Activated naive CD8-positive, alpha-beta T cell treated with anti-CD3 and anti-CD28 coated beads, Interleukin-2, amount 10 ng/mL, durations not matched to agents 7 days and 5 days (primary cell): ENCODE data around the gene TUBB2B. TPM values are rescaled to one million over a fixed set of nuclear protein-coding genes. Genes with fewer than 3 reads are reported as not detected.
"Not testable (repeated sequence)": the region's sequence is repeated elsewhere in the genome, so short reads cannot be mapped to it uniquely, and the experiment has no call there.

Experiments
- ATAC-seq: fragments of 150-1000 bp; cut with Tn5 transposase; one replicate; pipeline ENCODE4 v1.10.0; 2021; ENCODE audit warnings: low read depth, moderate library complexity
- POLR2A ChIA-PET: fragments of 350-600 bp; sonication (Branson Sonifier 250); formaldehyde crosslinking; loops from one replicate; lab custom pipeline; 2021; ENCODE audit warnings: antibody characterized with exemption; lab: Charles Lee
- DNase-seq: peaks from one replicate; pipeline ENCODE4 v3.0.0; 2021
- H3K27ac Mint-ChIP-seq: one replicate; pipeline ENCODE4 v1.8.0; 2022; ENCODE audit warnings: mild to moderate bottlenecking, mixed read lengths
- H3K27me3 Mint-ChIP-seq: one replicate; pipeline ENCODE4 v1.8.0; 2022; ENCODE audit warnings: mild to moderate bottlenecking, moderate library complexity, mixed read lengths
- H3K36me3 Mint-ChIP-seq: one replicate; pipeline ENCODE4 v1.8.0; 2021; ENCODE audit warnings: mild to moderate bottlenecking, mixed read lengths
- H3K4me1 Mint-ChIP-seq: one replicate; pipeline ENCODE4 v1.8.0; 2021; ENCODE audit warnings: mixed read lengths
- H3K4me3 Mint-ChIP-seq: one replicate; pipeline ENCODE4 v1.8.0; 2022; ENCODE audit warnings: mild to moderate bottlenecking, moderate library complexity, mixed read lengths
- H3K9me3 Mint-ChIP-seq: one replicate; pipeline ENCODE4 v1.8.0; 2021; ENCODE audit warnings: mixed read lengths
- total RNA-seq, 2 experiments: library from RNA; stranded (reverse); gene quantifications; one replicate each; pipeline ENCODE4 v1.2.3, GENCODE V29; 2021

Gene TUBB2B
- total RNA-seq, 2 experiments from 2014 or later = not detected

DNA sequence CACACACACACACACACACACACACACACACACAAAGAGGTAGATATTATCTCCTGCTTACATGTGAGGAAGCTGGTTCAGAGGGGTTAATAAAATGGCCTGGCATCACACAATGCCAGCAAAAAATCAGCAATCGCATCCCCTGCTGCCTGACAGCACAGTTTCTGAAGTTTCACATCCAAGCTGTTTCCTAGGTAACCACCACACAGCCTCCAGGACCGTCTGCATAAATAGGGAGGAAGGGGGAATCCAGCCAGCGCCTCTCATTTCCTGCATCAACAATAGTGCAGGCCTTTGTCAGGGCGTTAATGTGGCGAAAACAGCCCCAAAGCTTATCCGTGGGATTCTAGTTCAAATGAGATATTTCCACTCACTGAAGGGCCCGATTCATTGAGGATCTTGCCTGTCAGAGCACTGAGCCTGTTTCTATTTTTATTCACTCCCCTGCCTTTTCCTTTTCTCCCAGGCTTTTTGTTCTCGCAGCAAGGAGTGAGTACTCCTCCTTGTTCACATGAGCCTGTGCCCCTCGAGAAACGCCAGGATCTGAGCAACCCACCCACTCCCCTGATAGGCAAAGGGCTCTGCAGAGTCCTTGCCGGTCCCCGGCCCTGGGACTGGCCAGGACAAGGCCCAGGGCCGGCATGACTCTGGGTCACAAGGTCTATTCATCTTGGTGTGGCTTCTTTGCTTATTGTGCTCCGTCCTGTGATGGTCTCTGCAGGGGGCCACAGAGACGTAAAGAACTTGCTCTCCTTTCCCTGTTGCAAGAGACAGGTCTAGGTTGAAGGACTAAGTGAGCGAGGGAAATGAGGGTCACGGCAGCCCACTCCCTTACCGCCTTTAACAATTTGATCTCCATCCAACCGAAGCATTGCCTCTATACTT is 32.7 kb downstream of the TUBB2B start:
- peaks cover 5% of the 10 kb centered on the region for H3K27me3 Mint-ChIP-seq
- DNase-seq (no peak), ATAC-seq (no peak)
- H3K4me1 Mint-ChIP-seq = no peaks in the 10 kb centered on the region
- H3K9me3 Mint-ChIP-seq = no peaks in the 10 kb centered on the region
- no peak overlapping the region for H3K4me3 Mint-ChIP-seq
- H3K27ac Mint-ChIP-seq = no peak overlapping the region
- POLR2A ChIA-PET = no interaction called here
- H3K36me3 Mint-ChIP-seq = no peaks in the 10 kb centered on the region

DNA sequence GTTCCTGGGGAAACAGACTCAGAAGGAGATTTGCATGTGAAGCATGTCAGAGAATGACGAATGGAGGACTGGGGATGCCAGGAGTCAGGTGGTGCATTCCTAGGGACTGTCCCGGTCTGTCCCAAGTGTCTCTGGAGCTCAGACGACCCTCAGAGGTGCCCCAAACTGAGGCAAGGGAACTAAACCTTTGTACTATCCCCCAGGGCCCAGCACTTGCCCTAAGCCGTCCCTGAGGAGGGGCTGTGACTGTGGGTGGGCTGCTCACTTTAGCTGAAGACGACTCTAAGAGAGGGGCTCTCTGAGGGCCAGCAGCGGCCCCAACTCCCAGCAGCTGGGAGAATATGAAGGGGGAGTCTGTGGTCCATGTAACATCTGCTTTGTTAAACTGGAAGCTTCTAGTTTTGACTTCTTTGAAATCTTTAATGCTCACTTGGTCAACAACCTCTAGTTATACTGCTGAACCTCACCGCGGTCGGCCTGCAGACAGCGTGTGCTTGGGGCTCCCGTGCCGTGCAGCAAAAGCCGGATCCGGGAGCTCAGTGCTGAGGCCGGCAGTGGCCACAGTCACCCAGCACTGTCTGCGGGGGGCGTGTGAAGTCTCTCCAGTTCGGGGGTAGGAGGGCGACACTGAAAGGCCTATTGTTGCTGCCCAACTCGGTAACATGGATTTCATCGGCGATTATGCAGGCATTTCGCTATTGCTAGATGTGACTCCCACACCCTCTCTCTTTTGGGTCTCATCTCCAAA is 34.2 kb downstream of the TUBB2B start:
- POLR2A ChIA-PET = interaction anchor here (0.9 kb wide), 1 partner anchor 67 kb away, joined by 3 read pairs; no protein-coding TSS in a partner anchor

DNA sequence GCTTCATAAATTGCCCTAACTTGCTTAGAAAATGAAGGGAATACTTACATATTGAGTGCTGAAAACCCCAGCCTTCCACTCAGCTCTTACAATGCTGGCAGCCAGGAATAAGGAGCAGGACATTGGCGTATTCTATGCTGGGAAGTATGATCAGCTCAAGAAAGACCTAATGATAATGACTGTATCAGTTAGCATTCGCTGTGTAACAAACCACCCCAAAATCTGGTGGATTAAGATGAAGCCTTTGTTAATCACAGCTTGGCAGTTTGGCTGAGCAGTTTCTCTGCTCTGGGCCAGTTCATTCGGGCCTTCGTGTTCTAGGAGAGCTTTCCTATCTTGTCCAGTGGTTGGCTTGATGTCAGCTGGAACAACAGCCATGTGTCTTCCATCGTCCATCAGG is 36.7 kb downstream of the TUBB2B start:
- POLR2A ChIA-PET = no interaction called here
- ATAC-seq (no peak), DNase-seq (no peak)
- Mint-ChIP-seq H3K36me3 (no peaks in the 10 kb centered on the region), H3K9me3 (no peaks in the 10 kb centered on the region), H3K4me3 (no peak overlapping the region), H3K4me1 (no peaks in the 10 kb centered on the region), H3K27me3 (peaks cover 8% of the 10 kb centered on the region), H3K27ac (no peak overlapping the region)

More for the DNA sequence above, 34.2 kb downstream of the TUBB2B start:
- ATAC-seq (no peak), DNase-seq (no peak)
- Mint-ChIP-seq H3K4me1 (no peaks in the 10 kb centered on the region), H3K9me3 (no peaks in the 10 kb centered on the region), H3K27me3 (peaks cover 5% of the 10 kb centered on the region), H3K27ac (no peak overlapping the region), H3K4me3 (no peak overlapping the region), H3K36me3 (no peaks in the 10 kb centered on the region)

DNA sequence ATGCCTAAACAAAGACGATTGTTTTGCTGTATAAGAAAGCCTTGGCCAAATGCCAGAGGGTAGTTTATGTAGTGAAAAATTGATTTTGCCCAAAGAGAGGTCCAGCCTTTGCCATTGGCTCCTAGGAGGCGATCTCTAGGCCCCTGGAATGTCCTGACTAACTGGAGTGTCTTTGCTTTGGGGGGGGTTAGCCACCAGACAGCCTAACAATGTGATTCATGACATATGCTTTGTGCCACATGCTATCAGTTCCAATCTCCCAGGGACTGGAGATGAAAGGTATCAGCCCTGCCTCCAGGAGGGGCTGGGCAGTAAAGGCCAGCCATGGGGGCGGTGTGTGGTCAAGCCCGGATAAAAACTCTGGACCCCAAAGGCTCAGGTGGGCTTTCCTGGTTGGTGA is 37.4 kb downstream of the TUBB2B start:
- ATAC-seq (no peak), DNase-seq (no peak)
- POLR2A ChIA-PET = no interaction called here
- no peaks in the 10 kb centered on the region for H3K9me3 Mint-ChIP-seq
- H3K4me3 Mint-ChIP-seq = no peak overlapping the region
- peaks cover 12% of the 10 kb centered on the region for H3K27me3 Mint-ChIP-seq
- H3K27ac Mint-ChIP-seq = no peak overlapping the region
- H3K4me1 Mint-ChIP-seq = no peaks in the 10 kb centered on the region
- H3K36me3 Mint-ChIP-seq = no peaks in the 10 kb centered on the region

DNA sequence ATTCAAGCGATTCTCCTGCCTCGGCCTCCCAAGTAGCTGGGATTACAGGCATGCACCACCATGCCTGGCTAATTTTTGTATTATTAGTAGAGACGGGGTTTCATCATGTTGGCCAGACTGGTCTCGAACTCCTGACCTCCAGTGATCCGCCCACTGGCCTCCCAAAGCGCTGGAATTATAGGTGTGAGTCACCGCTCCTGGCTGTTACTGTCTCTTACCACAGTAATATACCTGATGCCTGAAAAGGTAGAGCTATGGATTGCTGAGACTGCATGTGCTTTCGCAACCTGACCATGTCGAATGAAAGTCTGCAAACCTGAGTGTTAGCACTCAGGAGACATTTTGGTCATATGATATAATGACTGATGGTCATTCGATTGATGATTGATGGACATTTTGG is 38.3 kb downstream of the TUBB2B start:
- H3K4me1 Mint-ChIP-seq, H3K36me3 Mint-ChIP-seq, ATAC-seq, H3K4me3 Mint-ChIP-seq, H3K27ac Mint-ChIP-seq, H3K9me3 Mint-ChIP-seq, DNase-seq, POLR2A ChIA-PET: not testable (repeated sequence)
- H3K27me3 Mint-ChIP-seq = peaks cover 15% of the 10 kb centered on the region

DNA sequence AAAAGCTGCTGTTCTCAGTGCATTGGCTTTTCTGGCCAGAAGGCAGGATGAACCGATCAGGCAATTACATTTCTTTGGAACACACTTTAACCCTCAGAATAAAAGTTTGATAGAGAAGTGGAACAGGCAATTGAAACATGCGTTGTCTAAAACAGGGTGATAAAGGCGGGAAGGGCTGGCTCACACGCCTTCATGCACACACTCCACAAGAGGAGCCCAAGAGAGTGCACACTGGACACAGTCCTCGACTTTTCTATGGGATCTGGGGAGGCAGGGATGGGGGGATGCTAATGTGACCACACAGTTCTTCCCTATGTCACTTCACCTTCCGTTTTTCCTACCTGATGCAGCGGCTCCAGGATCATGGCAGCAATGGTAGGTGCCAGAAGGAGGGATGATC is 39.2 kb downstream of the TUBB2B start:
- Mint-ChIP-seq H3K27me3 (peaks cover 15% of the 10 kb centered on the region), H3K27ac (no peak overlapping the region), H3K9me3 (no peaks in the 10 kb centered on the region), H3K4me1 (no peaks in the 10 kb centered on the region), H3K4me3 (no peak overlapping the region), H3K36me3 (no peaks in the 10 kb centered on the region)
- DNase-seq (no peak), ATAC-seq (no peak)
- POLR2A ChIA-PET = no interaction called here

DNA sequence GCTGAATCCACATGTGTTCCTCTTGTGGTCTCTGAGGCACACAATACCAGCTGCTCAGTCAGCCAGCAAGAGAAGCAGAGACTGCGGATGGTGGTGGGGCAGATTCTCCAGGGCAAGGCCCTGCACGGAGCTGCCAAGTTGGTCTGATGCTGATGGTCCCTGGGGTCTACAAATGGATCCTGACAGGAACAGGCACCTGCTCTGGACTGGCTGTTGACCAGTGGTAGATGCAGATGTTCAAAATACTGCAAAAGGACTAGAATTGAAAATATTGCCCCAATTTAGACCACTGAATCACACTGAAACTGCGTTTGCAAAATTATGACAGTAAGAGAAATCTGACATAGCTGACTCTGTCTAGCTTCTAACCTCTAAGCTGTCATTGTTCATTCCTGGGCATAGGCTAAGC is 40.5 kb downstream of the TUBB2B start:
- ATAC-seq (no peak), DNase-seq (no peak)
- Mint-ChIP-seq H3K9me3 (no peaks in the 10 kb centered on the region), H3K4me1 (no peaks in the 10 kb centered on the region), H3K27ac (no peak overlapping the region), H3K27me3 (peaks cover 18% of the 10 kb centered on the region), H3K4me3 (no peak overlapping the region), H3K36me3 (no peaks in the 10 kb centered on the region)
- POLR2A ChIA-PET = no interaction called here

DNA sequence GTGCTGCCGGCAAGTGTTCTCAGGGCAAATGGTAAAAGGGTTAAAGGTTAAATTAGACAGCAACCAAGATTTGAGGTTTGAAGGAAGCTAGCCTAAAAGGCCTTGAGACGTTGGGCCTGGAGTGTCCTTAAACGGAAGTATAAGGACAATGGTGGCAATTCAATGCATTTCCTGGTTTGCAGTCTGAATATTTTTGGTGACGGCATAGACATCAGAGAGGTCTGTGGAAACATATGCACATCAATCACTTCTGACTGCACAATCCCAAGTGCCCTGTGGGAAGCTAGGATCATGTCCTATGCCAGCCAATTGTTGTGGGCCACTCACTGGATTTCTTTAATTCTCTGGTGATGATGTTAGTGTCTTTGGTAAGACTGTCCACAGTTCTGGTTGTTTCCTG is 44.4 kb downstream of the TUBB2B start:
- ATAC-seq = no peak
- Mint-ChIP-seq H3K36me3 (no peaks in the 10 kb centered on the region), H3K4me3 (no peak overlapping the region), H3K27me3 (peaks cover 21% of the 10 kb centered on the region), H3K9me3 (no peaks in the 10 kb centered on the region), H3K27ac (no peak overlapping the region), H3K4me1 (peaks cover 2% of the 10 kb centered on the region)
- POLR2A ChIA-PET = no interaction called here
- DNase-seq = no peak

DNA sequence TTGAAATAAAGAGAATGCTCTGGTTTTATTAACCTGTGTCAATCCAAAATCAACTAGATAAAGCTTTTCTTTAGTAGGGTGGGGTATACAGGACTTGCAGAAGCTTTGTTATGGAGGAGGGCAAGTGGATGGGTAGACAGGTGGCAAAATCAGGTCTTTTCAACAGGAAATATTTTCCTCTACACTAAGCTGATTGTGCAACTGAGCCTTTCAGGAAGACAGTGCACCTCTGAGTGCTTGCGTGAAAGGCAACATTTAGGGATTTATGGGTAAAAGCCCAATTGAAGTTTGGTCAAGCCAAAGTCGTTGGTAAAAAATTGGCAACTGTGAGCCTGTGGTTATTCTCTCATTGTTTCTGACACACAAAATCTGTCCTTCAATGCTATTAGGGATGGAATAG is 46.3 kb downstream of the TUBB2B start:
- DNase-seq = no peak
- no peaks in the 10 kb centered on the region for H3K9me3 Mint-ChIP-seq
- peaks cover 16% of the 10 kb centered on the region for H3K27me3 Mint-ChIP-seq
- H3K27ac Mint-ChIP-seq = no peak overlapping the region
- peaks cover 5% of the 10 kb centered on the region for H3K4me1 Mint-ChIP-seq
- no peak for ATAC-seq
- POLR2A ChIA-PET = no interaction called here
- H3K4me3 Mint-ChIP-seq = no peak overlapping the region
- H3K36me3 Mint-ChIP-seq = no peaks in the 10 kb centered on the region

DNA sequence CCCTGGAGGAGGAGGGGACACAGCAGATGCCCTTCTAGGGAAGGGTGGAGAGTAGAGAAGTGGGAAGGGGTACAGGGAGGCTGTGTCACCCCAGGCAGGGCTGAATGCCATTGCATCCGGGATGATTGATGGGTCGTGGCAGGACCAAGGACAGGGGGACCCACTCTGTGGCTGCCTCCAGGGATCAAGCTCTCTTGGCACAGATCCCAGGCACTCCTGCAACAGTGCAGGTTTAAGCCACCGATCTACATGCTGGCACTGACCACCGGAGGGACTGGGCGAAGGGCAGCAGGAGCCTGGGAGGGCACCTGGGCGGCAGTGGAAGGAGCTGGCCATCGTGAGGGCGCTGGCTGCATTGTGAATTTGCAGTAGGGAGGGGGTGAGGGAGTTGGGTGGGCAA is 47.5 kb downstream of the TUBB2B start:
- H3K27me3 Mint-ChIP-seq = peaks cover 15% of the 10 kb centered on the region
- H3K36me3 Mint-ChIP-seq, H3K27ac Mint-ChIP-seq, H3K4me1 Mint-ChIP-seq, H3K9me3 Mint-ChIP-seq, POLR2A ChIA-PET, DNase-seq, ATAC-seq: not testable (repeated sequence)
- H3K4me3 Mint-ChIP-seq = peak overlapping the region; percentile 66

DNA sequence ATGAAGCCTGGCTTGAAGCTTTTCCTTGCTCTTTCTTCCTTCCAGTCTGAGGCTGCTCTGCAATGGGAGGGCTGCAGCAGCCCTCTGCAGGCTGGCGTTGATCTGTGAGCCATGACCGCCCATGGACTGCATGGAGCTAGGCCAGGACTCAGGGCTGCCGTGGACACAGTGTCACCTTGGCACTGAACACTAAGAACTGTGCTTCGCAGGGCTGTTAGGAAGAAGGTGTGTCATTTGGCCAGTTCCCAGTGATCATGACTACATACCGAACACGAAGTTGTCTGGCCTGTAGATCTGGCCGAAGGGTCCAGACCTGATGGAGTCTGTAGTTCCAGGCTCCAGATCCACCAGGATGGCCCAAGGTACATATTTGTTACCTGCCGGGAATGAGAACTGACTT is 48.8 kb downstream of the TUBB2B start:
- ATAC-seq, H3K36me3 Mint-ChIP-seq, POLR2A ChIA-PET, H3K27ac Mint-ChIP-seq, H3K4me1 Mint-ChIP-seq, DNase-seq, H3K9me3 Mint-ChIP-seq, H3K4me3 Mint-ChIP-seq: not testable (repeated sequence)
- H3K27me3 Mint-ChIP-seq = peaks cover 12% of the 10 kb centered on the region

DNA sequence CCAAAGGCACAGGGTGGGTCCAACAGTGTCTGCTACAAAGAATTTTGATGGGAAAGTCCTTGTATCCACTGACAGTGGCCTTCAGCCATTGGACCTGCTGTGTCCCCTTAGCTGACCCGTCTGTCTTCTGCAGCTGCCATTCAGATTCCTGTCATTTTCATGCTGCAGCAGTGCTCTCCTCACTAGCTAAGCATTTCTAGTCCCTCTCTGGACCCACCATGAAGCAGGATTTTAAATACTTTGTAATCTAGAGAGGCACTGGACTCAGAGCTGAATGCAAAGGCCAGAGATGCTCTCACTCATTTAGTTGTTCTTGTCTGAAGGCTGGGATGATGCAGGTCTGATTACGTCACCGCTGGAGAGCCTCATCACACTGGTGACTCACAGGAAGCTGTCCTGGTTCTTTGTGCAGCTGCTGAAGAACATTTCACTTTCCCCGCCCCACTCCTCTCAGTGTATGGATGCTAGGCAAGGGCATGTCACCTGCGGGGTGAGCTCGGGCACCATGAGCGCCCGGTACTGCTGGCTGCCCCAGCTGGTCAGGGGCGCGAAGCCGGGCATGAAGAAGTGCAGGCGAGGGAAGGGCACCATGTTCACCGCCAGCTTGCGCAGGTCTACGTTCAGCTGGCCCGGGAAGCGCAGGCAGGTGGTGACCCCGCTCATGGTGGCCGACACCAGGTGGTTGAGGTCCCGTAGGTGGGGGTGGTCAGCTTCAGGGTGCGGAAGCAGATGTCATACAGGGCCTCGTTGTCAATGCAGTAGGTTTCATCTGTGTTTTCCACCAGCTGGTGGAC is 50.7 kb downstream of the TUBB2B start:
- peaks cover 5% of the 10 kb centered on the region for H3K4me1 Mint-ChIP-seq
- no peak for DNase-seq
- no peak overlapping the region for H3K4me3 Mint-ChIP-seq
- ATAC-seq = peak; percentile 47
- no peaks in the 10 kb centered on the region for H3K36me3 Mint-ChIP-seq
- POLR2A ChIA-PET = no interaction called here
- H3K27me3 Mint-ChIP-seq = peaks cover 9% of the 10 kb centered on the region
- H3K27ac Mint-ChIP-seq = no peak overlapping the region
- no peaks in the 10 kb centered on the region for H3K9me3 Mint-ChIP-seq

DNA sequence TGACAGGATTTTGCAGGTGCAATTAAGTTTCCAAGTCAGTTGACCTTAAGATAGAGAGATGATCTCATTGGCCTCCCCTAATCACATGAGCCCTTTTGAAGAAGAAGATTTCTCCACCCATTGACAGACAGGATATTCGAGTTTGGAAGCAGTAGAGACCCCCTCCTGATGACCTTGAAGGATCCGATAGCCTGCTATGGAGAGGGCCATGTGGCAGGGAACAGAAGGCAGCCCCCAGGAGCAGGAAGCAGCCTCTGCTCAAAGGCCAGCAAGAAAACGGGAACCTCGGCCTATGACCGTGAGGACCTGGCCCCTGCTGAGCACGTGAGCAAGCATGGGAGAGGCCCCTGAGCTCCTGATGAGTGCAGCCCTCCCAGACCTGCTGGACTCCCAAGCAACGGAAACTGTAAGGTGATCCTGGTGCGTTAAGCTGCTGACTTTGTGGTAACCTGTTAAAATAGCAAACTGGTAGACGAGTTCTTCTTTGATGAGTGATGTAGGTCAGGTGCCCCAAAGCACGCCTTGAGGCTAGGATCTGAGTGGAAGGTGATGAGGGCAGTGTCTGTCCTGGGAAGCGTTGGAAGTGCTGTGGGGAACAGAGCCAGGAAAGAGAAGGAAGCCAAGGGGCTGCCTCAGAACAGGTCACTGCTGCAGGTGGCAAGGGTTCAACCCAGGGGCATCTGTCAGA is 51.6 kb downstream of the TUBB2B start:
- POLR2A ChIA-PET = no interaction called here
- no peak for DNase-seq
- no peak overlapping the region for H3K4me3 Mint-ChIP-seq
- no peaks in the 10 kb centered on the region for H3K36me3 Mint-ChIP-seq
- no peaks in the 10 kb centered on the region for H3K9me3 Mint-ChIP-seq
- peaks cover 5% of the 10 kb centered on the region for H3K4me1 Mint-ChIP-seq
- no peak for ATAC-seq
- H3K27ac Mint-ChIP-seq = no peak overlapping the region
- peaks cover 6% of the 10 kb centered on the region for H3K27me3 Mint-ChIP-seq
